Measurements from ENCODE around the gene KLK5.
"Not testable (repeated sequence)": the region's sequence is repeated elsewhere in the genome, so short reads cannot be mapped to it uniquely, and the experiment has no call there.

Gene KLK5

DNA sequence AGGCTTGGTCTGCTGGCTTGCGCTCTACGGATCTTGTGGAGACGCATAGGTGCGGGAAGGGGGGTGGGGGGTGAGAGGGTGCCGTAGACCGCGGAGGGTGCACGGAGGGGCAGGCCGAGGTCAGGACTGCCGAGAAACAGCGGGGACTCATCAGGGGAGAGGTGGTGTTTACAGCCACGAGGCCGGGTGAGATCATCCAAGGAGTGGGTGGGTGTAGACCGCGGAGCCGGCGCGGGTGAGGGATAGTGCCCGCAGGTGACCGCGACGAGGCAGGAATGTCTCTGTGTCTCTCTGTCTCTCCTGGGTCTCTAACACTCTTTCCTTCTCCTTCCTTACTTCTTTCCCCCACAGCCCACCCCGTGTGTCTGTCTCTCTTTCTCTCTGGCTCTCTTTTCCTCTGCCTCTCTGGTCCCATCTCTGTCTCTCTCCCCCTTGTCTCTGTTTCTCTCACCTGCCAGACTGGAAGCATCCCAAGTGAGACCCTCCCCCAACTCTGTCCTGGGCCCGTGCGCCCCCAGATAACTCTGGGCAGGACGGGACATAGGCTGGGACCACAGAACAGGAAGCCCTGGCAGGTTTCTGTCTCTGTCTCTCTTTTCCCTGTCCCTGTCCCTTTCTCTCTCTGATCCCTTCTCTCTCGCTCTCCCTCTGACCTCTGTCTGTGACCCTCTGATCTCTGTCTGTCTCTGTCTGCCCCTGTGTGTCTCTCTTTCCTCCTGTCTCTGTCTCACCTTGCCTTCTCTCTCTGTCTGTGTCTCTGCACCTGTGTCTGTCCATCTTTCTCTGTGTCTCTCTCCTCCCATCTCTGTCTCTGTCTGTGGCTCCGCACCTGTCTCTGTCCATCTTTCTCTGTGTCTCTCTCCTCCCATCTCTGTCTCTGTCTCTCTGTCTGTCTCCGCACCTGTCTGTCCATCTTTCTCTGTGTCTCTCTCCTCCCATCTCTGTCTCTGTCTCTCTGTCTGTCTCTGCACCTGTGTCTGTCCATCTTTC lies 39.8 kb downstream of the KLK5 start:
- peaks cover 13% of the 10 kb centered on the region for H3K4me1 Mint-ChIP-seq
- no peak overlapping the region for H3K4me3 Mint-ChIP-seq
- H3K36me3 Mint-ChIP-seq: no peaks in the 10 kb centered on the region
- no peak for DNase-seq (ENCODE audit: low spot score in 2 of 2)
- peak; percentile 88 for ATAC-seq
- H3K9me3 Mint-ChIP-seq: no peaks in the 10 kb centered on the region
- H3K27ac Mint-ChIP-seq: no peak overlapping the region

DNA sequence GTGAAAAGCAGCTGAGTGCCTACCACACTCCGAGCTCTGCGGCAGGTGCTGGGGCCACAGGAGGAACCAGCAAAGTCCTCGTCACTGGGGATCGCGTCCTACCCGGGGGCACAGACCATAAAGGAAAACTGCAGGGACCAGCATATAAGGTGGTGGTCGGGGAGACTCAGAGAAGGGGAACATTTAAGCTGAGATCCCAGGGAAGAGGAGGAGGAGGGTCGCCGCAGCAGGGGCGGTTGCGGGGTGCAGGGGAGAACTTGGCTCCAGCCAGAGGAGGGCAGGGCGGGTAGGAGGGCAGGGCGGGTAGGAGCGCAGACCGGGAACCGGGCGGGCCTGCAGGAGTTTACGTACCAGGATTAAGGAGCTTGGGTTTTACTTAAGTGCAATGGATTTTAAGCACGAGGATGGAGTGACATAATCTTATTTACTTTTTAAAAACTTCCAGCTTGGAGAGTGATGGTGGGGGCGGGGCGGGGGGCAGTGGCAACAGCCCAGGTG lies 40.7 kb downstream of the KLK5 start:
- DNase-seq (ENCODE audit: low spot score in 2 of 2) (no peak), ATAC-seq (no peak)
- no peak overlapping the region for H3K27ac Mint-ChIP-seq
- no peaks in the 10 kb centered on the region for H3K9me3 Mint-ChIP-seq
- no peaks in the 10 kb centered on the region for H3K36me3 Mint-ChIP-seq
- H3K4me1 Mint-ChIP-seq: peaks cover 13% of the 10 kb centered on the region
- no peak overlapping the region for H3K4me3 Mint-ChIP-seq

DNA sequence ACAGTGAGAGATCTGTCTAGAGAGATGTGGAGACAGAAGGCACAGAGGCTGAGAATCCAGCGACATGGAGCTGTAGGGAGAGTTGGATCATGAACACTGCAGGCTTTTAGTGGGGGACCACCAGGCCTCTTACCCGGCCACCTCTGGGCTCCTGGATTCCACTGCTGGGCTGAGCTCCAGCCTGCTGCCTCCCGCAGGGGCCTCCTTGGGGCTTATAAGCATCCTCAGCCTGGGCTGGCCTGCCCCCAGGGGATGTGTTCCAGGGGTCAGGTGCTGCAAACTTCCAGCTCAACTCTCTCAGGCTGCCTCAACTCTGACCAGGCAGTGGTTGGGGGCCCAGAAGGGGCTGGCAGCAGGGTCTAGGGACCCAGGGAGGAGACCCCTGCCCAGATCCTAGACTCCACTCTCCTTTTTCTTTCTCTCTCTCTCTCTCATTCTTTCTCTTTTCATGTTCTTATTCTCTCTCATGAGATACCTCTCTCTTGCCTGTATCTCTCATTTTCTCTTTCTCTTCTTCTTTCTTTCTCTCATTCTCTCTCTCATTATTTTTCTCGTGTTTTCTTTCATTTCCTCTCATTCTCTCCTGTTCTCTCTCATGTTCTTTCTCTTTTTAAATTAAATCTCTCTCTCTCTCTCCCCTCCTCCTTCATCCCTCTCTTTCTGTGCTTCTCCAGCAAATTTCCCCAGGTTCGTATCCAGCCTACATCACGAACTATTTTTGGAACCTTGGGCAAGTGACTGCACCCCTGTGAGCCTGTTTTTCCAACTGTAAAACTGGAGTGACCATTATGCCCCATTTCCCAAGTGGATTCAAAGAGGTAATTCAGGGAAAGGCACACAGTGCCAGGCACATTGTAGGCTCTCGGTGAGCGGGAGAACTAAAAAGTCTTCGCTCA lies 41.4 kb downstream of the KLK5 start, which contains the start of gene KLK4:
Gene KLK4 (minus strand): TSS at position 190 of the 896 bp plus-strand sequence. CDS start 657 bp downstream, outside the sequence.
- no peak for DNase-seq (ENCODE audit: low spot score in 2 of 2)
- H3K27ac Mint-ChIP-seq: no peak within 1 kb of the TSS
- no peak for ATAC-seq
- H3K9me3 Mint-ChIP-seq: no peaks in the 10 kb centered on the region
- H3K4me3 Mint-ChIP-seq: no peak within 1 kb of the TSS
- no peaks in the 10 kb centered on the region for H3K36me3 Mint-ChIP-seq
- H3K4me1 Mint-ChIP-seq: peaks cover 13% of the 10 kb centered on the region

DNA sequence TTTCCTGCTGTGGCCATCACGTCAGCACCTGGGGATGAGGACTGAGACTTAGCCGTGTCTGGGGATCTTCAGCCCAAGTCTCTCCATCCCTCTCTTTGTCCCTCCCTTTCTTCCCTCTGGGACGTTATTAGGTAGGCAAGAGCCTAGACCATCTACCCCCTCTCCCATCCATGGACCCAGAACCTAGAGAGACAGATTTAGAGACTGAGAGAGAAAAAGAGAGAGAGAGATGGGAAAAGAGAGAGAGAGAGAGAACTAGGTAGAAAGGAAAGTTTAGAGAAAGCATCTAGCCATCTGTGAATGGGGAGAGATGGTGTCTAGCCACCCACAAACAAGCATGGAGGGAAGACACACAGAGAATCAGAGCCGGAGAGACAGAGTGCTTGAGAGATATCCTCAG lies 42.1 kb downstream of the KLK5 start:
- peaks cover 13% of the 10 kb centered on the region for H3K4me1 Mint-ChIP-seq
- H3K36me3 Mint-ChIP-seq: no peaks in the 10 kb centered on the region
- no peaks in the 10 kb centered on the region for H3K9me3 Mint-ChIP-seq
- ATAC-seq (no peak), DNase-seq (ENCODE audit: low spot score in 2 of 2) (no peak)
- no peak overlapping the region for H3K4me3 Mint-ChIP-seq
- no peak overlapping the region for H3K27ac Mint-ChIP-seq

DNA sequence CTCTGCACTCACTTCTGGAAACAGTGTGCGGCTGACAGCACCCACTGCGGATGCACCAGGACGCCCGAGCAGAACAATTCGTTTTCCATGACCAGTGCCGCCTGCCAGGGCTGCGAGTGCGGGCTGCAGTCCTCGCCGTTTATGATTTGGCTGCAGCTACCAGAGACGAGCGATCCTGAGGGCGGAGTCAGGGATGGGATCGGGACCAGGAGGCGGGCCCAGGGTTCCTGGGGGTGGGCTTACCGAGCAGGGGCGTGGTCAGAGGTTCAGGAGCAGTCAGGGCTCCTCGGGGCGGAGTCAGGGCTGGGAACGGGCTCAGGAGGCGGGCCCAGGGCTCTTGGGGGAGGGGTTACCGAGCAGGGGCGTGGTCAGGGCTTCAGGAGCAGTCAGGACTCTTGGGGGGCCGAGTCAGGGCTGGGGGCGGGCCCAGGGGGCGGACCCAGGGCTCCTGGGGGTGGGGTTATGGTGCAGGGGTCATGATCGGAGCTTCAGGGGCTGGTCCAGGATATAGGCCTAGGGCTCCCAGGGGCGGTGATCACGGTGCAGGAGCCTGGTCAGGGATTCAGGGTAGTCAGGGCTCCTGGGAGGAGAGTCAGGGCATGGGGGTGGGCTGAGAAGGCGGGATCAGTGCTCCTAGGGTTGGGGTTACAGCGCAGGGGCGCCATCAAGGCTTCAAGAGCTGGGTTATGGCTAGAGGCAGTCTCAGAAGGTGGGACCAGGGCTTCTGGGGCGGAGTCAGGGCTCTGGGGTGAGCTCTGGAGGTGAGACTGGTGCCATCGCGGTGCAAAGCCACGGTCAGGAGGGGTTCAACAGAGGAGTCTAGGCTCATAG lies 43.4 kb downstream of the KLK5 start:
- Mint-ChIP-seq H3K4me1 (peaks cover 13% of the 10 kb centered on the region), H3K36me3 (no peaks in the 10 kb centered on the region), H3K9me3 (no peaks in the 10 kb centered on the region), H3K4me3 (peak overlapping the region; percentile 11), H3K27ac (no peak overlapping the region)
- DNase-seq (ENCODE audit: low spot score in 2 of 2): no peak
- ATAC-seq: no peak

DNA sequence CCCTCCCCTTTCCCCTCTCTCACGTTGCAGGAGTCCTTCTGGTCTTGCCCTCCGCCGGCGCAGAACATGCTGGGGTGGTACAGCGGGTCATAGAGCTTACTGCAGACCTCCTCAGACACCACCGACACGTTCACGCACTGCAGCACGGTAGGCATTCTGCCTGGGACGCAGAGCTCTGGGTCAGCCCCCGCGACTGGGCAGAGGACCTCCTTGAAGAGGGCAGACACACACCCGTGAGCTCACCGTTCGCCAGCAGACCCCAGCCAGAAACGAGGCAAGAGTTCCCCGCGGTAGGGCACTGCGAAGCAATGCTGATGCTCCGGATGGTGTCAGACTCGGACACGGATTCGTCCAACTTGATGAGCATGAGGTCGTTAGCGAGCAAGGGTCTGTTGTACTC lies 44.5 kb downstream of the KLK5 start:
- Mint-ChIP-seq H3K27ac (no peak overlapping the region), H3K36me3 (no peaks in the 10 kb centered on the region), H3K4me3 (no peak overlapping the region), H3K9me3 (no peaks in the 10 kb centered on the region), H3K4me1 (peaks cover 13% of the 10 kb centered on the region)
- no peak for DNase-seq (ENCODE audit: low spot score in 2 of 2)
- ATAC-seq: no peak

DNA sequence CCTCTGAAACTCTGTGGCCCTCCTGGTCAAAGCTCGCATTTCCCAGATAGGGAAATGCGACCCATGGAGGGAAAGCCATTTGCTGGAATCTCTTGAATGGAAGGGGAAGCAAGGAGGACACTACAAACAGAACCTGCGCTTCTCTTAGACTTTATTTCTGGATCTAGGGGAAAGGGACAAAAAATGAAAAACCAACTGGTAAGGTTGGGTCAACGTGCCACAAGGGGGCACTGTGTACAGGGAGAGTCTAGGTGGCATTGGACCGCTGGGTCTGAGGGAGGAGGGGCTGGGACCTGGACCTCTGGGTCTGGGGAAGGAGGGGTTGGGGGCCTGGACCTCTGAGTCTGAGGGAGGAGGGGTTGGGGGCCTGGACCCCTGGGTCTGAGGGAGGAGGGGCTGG lies 46.6 kb downstream of the KLK5 start:
- no peak for DNase-seq (ENCODE audit: low spot score in 2 of 2)
- no peaks in the 10 kb centered on the region for H3K36me3 Mint-ChIP-seq
- no peaks in the 10 kb centered on the region for H3K9me3 Mint-ChIP-seq
- H3K27ac Mint-ChIP-seq: no peak overlapping the region
- H3K4me1 Mint-ChIP-seq: peaks cover 13% of the 10 kb centered on the region
- H3K4me3 Mint-ChIP-seq: no peak overlapping the region
- no peak for ATAC-seq

DNA sequence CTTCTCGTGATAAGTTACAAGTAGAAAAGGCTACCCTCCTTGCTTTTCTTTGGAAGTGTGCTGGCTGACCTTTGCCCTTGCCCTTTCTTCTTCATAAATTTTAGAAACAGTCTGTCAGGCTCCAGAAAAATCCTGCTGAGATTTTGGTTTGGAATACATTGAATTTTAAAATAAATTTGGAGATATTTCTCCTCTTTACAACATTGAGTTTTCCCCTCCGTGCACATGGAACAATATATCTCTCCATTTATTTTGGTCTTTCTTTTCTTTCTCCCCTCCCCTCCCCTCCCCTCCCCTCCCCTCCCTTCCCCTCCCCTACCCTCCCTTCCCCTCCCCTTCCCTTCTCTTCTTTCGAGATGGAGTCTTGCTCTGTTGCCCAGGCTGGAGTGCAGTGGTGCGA lies 50.2 kb downstream of the KLK5 start:
- Mint-ChIP-seq H3K4me3 (no peak overlapping the region), H3K27ac (no peak overlapping the region), H3K36me3 (no peaks in the 10 kb centered on the region), H3K4me1 (no peaks in the 10 kb centered on the region), H3K9me3 (no peaks in the 10 kb centered on the region)
- DNase-seq (ENCODE audit: low spot score in 2 of 2) (no peak), ATAC-seq (no peak)

DNA sequence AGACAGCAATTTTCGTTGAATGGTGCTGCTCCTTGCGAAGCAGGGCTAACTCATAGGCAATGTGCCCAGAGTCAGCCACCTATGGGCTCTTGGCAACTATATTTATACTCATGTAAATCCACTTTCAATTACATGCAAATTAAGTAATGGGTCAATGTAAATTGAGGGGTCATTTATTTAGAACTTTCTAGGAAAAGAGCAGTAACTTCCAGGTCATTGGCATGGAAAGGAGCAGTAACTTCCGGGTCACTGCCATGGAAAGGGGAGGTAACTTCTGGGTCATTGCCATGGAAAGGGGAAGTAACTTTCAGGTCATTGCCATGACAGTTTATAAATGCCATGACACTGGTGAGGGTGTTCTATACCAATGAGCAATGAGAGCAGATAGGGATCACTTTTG lies 53.3 kb downstream of the KLK5 start:
- H3K4me3 Mint-ChIP-seq: no peak overlapping the region

DNA sequence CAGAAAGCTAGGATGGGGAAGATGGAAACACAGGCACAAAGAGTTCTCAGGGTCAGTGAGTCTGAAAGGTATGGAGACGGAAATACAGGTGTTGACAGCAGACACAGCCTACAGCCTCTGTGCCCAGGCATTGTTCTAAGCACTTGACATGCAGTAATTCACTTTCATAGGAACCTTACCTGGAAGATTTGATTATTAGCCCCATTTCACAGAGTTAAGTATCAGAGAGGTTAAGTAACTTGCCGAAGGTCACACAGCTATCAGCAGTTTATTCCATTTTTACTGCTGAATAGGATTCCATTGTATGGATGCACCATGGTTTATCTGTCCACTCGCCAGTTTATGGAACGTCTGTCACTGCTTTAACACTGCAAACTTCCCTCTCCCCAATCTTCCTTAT lies 54.8 kb downstream of the KLK5 start:
- H3K27ac Mint-ChIP-seq: no peak overlapping the region
- no peaks in the 10 kb centered on the region for H3K36me3 Mint-ChIP-seq
- DNase-seq (ENCODE audit: low spot score in 2 of 2) (no peak), ATAC-seq (no peak)
- no peaks in the 10 kb centered on the region for H3K4me1 Mint-ChIP-seq
- H3K4me3 Mint-ChIP-seq: no peak overlapping the region
- no peaks in the 10 kb centered on the region for H3K9me3 Mint-ChIP-seq

More for the DNA sequence above, 53.3 kb downstream of the KLK5 start:
- ATAC-seq (no peak), DNase-seq (ENCODE audit: low spot score in 2 of 2) (no peak)
- Mint-ChIP-seq H3K9me3 (no peaks in the 10 kb centered on the region), H3K27ac (no peak overlapping the region), H3K36me3 (no peaks in the 10 kb centered on the region), H3K4me1 (no peaks in the 10 kb centered on the region)

DNA sequence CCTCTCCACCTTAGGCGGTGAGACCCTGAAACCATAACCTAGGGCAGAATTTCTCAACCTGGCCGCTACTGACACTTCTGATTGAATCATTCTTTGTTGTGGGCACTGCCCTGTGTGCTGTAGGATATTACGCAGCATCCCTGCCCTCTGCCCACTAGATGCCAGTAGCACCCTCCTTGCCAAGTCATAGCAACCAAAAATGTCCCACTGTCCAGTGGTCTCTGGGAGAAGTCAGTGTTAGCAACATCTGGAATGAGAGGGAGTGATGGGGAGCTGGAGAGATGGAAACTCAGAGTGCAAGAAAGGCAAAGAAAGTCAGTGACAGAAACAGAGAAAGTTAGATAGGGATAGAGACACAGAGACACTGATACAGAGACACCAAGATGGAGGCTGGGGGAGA lies 55.2 kb downstream of the KLK5 start:
- DNase-seq (ENCODE audit: low spot score in 2 of 2): no peak
- Mint-ChIP-seq H3K4me3 (no peak overlapping the region), H3K27ac (no peak overlapping the region), H3K4me1 (no peaks in the 10 kb centered on the region), H3K36me3 (no peaks in the 10 kb centered on the region), H3K9me3 (no peaks in the 10 kb centered on the region)
- ATAC-seq: no peak

DNA sequence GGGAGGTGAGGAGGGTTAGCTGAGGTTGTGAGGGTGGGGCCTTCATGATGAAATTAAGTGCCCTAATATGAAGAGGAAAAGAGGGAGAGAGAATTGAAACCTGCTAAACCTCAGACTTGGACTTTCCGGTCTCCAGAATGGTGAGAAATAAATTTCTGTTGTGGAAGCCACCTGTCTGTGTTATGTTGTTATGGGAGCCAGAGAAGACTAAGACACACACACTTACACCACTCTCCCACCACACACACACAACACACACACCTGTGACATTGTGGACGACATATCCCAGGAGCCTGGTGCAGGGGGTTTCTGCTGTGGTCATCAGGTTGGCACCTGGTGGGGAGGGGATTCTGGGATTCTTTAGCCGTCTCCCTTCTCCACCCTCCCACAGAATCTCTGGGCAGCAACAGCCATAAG lies 55.6 kb downstream of the KLK5 start:
- Mint-ChIP-seq H3K4me3 (no peak overlapping the region), H3K9me3 (no peaks in the 10 kb centered on the region), H3K4me1 (no peaks in the 10 kb centered on the region), H3K27ac (no peak overlapping the region), H3K36me3 (no peaks in the 10 kb centered on the region)
- DNase-seq (ENCODE audit: low spot score in 2 of 2): no peak
- no peak for ATAC-seq

DNA sequence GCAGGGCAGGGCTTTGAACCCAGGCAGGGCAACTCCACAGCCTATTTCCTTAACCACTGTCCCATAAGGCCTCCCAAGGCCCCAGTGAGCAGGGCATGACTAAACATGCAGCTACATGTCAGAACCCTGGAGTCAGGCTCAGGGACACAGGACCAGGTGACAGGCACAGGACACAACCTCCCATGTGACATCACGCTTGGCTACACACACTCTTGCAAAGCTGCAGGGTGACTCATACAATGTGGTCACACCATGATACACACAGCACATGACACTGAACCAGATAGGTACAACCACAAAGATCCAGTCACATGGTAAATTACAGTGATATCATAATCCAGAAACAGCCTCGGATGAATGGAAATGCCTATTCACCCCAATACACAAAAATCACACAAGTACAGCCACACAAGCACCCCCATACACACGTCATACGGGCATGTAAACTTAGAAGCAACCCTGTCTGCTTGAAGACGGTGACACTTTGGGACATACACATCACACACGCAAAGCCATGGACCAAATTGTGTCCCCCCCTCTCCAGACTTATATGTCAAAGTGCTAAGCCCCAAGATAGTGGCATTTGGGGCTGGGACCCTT lies 56.1 kb downstream of the KLK5 start:
- Mint-ChIP-seq H3K9me3 (no peaks in the 10 kb centered on the region), H3K4me1 (no peaks in the 10 kb centered on the region), H3K36me3 (no peaks in the 10 kb centered on the region), H3K4me3 (no peak overlapping the region), H3K27ac (no peak overlapping the region)
- peak; percentile 93 for ATAC-seq
- DNase-seq (ENCODE audit: low spot score in 2 of 2): no peak

DNA sequence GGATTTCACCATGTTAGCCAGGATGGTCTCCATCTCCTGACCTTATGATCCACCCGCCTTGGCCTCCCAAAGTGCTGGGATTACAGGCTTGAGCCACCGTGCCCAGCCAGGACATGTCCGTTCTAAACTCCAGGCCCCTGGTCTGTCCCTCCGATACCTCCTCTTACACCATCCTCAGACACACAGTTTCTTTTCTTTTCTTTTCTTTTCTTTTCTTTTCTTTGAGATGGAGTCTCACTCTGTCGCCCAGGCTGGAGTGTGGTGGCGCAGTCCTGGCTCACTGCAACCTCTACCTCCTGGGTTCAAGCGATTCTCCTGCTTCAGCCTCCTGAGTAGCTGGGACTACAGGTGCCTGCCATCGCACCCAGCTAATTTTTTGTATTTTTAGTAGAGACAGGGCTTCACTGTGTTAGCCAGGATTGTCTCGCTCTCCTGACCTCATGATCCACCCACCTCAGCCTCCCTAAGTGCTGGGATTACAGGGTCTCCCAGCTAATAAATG lies 56.7 kb downstream of the KLK5 start:
- not testable (repeated sequence) for ATAC-seq; H3K4me1 Mint-ChIP-seq; H3K27ac Mint-ChIP-seq; DNase-seq (ENCODE audit: low spot score in 2 of 2); H3K4me3 Mint-ChIP-seq; H3K36me3 Mint-ChIP-seq; H3K9me3 Mint-ChIP-seq

Data from stimulated activated effector memory CD8-positive, alpha-beta T cell treated with anti-CD3 and anti-CD28 coated beads, Interleukin-12 subunit alpha, Interleukin-12 subunit beta, amount 100 ng/mL, for 72 hours (primary cell).